ENCODE measurements around the gene FN1.

FN1 gene

GRCh38 chr2:215396595-215397313 is 39.1 kb downstream of the FN1 start:
- DNase-seq: no peak
- H3K4me3 Mint-ChIP-seq: no peak overlapping the region
- peaks cover 0 to under 1% of the 10 kb centered on the region in 2 donors for H3K4me1 Mint-ChIP-seq
- no peaks in the 10 kb centered on the region for H3K36me3 Mint-ChIP-seq
- H3K27ac Mint-ChIP-seq: no peak overlapping the region
- H3K9me3 Mint-ChIP-seq: no peaks in the 10 kb centered on the region
- no peak for ATAC-seq (replicated peaks)
- H3K27me3 Mint-ChIP-seq: peaks cover 0 to 12% of the 10 kb centered on the region in 2 donors

GRCh38 chr2:215395687-215396460 is 40.0 kb downstream of the FN1 start:
- no peak overlapping the region for H3K4me3 Mint-ChIP-seq

GRCh38 chr2:215394102-215394805 is 41.6 kb downstream of the FN1 start:
- no peak for DNase-seq
- H3K27me3 Mint-ChIP-seq: peaks cover 0 to 12% of the 10 kb centered on the region in 2 donors
- ATAC-seq (replicated peaks): no peak
- no peaks in the 10 kb centered on the region for H3K36me3 Mint-ChIP-seq
- peaks cover 1 to 3% of the 10 kb centered on the region in 2 donors for H3K9me3 Mint-ChIP-seq
- peaks cover 4 to 12% of the 10 kb centered on the region in 2 donors for H3K4me1 Mint-ChIP-seq
- H3K4me3 Mint-ChIP-seq: no peak overlapping the region
- H3K27ac Mint-ChIP-seq: no peak overlapping the region

More at GRCh38 chr2:215395687-215396460, 40.0 kb downstream of the FN1 start:
- DNase-seq: no peak
- Mint-ChIP-seq H3K27ac (no peak overlapping the region), H3K36me3 (no peaks in the 10 kb centered on the region), H3K9me3 (peaks cover 1 to 3% of the 10 kb centered on the region in 2 donors), H3K27me3 (peaks cover 0 to 12% of the 10 kb centered on the region in 2 donors), H3K4me1 (peaks cover 3 to 9% of the 10 kb centered on the region in 2 donors)
- no peak for ATAC-seq (replicated peaks)

GRCh38 chr2:215392687-215393270 is 43.1 kb downstream of the FN1 start:
- Mint-ChIP-seq H3K27me3 (peaks cover 0 to 12% of the 10 kb centered on the region in 2 donors), H3K27ac (no peak overlapping the region), H3K4me1 (peaks cover 4 to 12% of the 10 kb centered on the region in 2 donors), H3K36me3 (no peaks in the 10 kb centered on the region), H3K4me3 (no peak overlapping the region), H3K9me3 (peaks cover 1 to 3% of the 10 kb centered on the region in 2 donors)
- DNase-seq: no peak
- ATAC-seq (replicated peaks): no peak

- Mint-ChIP-seq H3K9me3 (peaks cover 1 to 3% of the 10 kb centered on the region in 2 donors), H3K4me1 (peaks cover 4 to 12% of the 10 kb centered on the region in 2 donors), H3K27me3 (peaks cover 0 to 12% of the 10 kb centered on the region in 2 donors), H3K4me3 (no peak overlapping the region), H3K27ac (no peak overlapping the region), H3K36me3 (no peaks in the 10 kb centered on the region)
- DNase-seq (no peak), ATAC-seq (replicated peaks) (no peak)
These were observed 43.7 kb downstream of the FN1 start for GRCh38 chr2:215392164-215392563.

GRCh38 chr2:215391531-215391930 is 44.3 kb downstream of the FN1 start:
- H3K4me1 Mint-ChIP-seq: peaks cover 4 to 12% of the 10 kb centered on the region in 2 donors
- ATAC-seq (replicated peaks): no peak
- H3K4me3 Mint-ChIP-seq: no peak overlapping the region
- H3K27me3 Mint-ChIP-seq: peaks cover 0 to 12% of the 10 kb centered on the region in 2 donors
- H3K27ac Mint-ChIP-seq: peak overlapping the region; percentile 53
- H3K9me3 Mint-ChIP-seq: peaks cover 1 to 3% of the 10 kb centered on the region in 2 donors
- peaks cover 0 to under 1% of the 10 kb centered on the region in 2 donors for H3K36me3 Mint-ChIP-seq
- no peak for DNase-seq

- Mint-ChIP-seq H3K9me3 (peaks cover 1 to 3% of the 10 kb centered on the region in 2 donors), H3K4me3 (no peak overlapping the region), H3K36me3 (peaks cover 0 to 5% of the 10 kb centered on the region in 2 donors), H3K4me1 (peaks cover 4 to 12% of the 10 kb centered on the region in 2 donors), H3K27me3 (peaks cover 0 to 8% of the 10 kb centered on the region in 2 donors), H3K27ac (no peak overlapping the region)
- ATAC-seq (replicated peaks): no peak
- DNase-seq: no peak
These were observed 45.3 kb downstream of the FN1 start for GRCh38 chr2:215390550-215390913.

- no peak overlapping the region for H3K4me3 Mint-ChIP-seq
- ATAC-seq (replicated peaks) (no peak), DNase-seq (no peak)
- H3K36me3 Mint-ChIP-seq: peaks cover 0 to 5% of the 10 kb centered on the region in 2 donors
- H3K27me3 Mint-ChIP-seq: no peaks in the 10 kb centered on the region
- peaks cover 4 to 12% of the 10 kb centered on the region in 2 donors for H3K4me1 Mint-ChIP-seq
- no peak overlapping the region for H3K27ac Mint-ChIP-seq
- H3K9me3 Mint-ChIP-seq: peaks cover 1 to 3% of the 10 kb centered on the region in 2 donors
These were observed 47.7 kb downstream of the FN1 start for GRCh38 chr2:215388002-215388728.

GRCh38 chr2:215386566-215386965 is 49.3 kb downstream of the FN1 start:
- Mint-ChIP-seq H3K4me3 (no peak overlapping the region), H3K9me3 (peaks cover under 1 to 2% of the 10 kb centered on the region in 2 donors), H3K27me3 (no peaks in the 10 kb centered on the region), H3K27ac (no peak overlapping the region), H3K4me1 (peaks cover 4 to 9% of the 10 kb centered on the region in 2 donors), H3K36me3 (peaks cover 0 to 5% of the 10 kb centered on the region in 2 donors)
- ATAC-seq (replicated peaks) (no peak), DNase-seq (no peak)

GRCh38 chr2:215384710-215385109 is 51.2 kb downstream of the FN1 start:
- Mint-ChIP-seq H3K9me3 (no peaks in the 10 kb centered on the region), H3K4me1 (no peaks in the 10 kb centered on the region), H3K4me3 (no peak overlapping the region), H3K27me3 (no peaks in the 10 kb centered on the region), H3K36me3 (peaks cover 0 to 5% of the 10 kb centered on the region in 2 donors), H3K27ac (no peak overlapping the region)
- DNase-seq (no peak), ATAC-seq (replicated peaks) (no peak)

- no peak overlapping the region for H3K27ac Mint-ChIP-seq
- no peaks in the 10 kb centered on the region for H3K9me3 Mint-ChIP-seq
- no peak overlapping the region for H3K4me3 Mint-ChIP-seq
- DNase-seq (no peak), ATAC-seq (replicated peaks) (no peak)
- peaks cover 0 to 5% of the 10 kb centered on the region in 2 donors for H3K36me3 Mint-ChIP-seq
- no peaks in the 10 kb centered on the region for H3K27me3 Mint-ChIP-seq
- no peaks in the 10 kb centered on the region for H3K4me1 Mint-ChIP-seq
These were observed 52.1 kb downstream of the FN1 start for GRCh38 chr2:215383652-215384279.

GRCh38 chr2:215382480-215382879 is 53.4 kb downstream of the FN1 start:
- Mint-ChIP-seq H3K36me3 (peaks cover under 1 to 5% of the 10 kb centered on the region in 2 donors), H3K4me3 (no peak overlapping the region), H3K27ac (no peak overlapping the region), H3K9me3 (no peaks in the 10 kb centered on the region), H3K27me3 (no peaks in the 10 kb centered on the region), H3K4me1 (no peaks in the 10 kb centered on the region)
- ATAC-seq (replicated peaks) (no peak), DNase-seq (no peak)

- Mint-ChIP-seq H3K9me3 (no peaks in the 10 kb centered on the region), H3K36me3 (peaks cover 2 to 8% of the 10 kb centered on the region in 2 donors), H3K27ac (no peak overlapping the region), H3K4me3 (no peak overlapping the region), H3K27me3 (no peaks in the 10 kb centered on the region), H3K4me1 (no peaks in the 10 kb centered on the region)
- ATAC-seq (replicated peaks): no peak
- no peak for DNase-seq
These were observed 53.9 kb downstream of the FN1 start for GRCh38 chr2:215382011-215382410.
